ENCODE data around the gene CANX. TPM values are rescaled to one million over a fixed set of nuclear protein-coding genes. Genes with fewer than 3 reads are reported as not detected.
A peak's percentile ranks its signal among the peaks of the same experiment; 100 is the strongest.

CANX gene
- total and polyA plus RNA-seq, 9 of the 15 experiments (the other 6 are each of a cell fraction or from before 2014, with no cell fraction given) = 155 to 893 (median 589) TPM

DNA sequence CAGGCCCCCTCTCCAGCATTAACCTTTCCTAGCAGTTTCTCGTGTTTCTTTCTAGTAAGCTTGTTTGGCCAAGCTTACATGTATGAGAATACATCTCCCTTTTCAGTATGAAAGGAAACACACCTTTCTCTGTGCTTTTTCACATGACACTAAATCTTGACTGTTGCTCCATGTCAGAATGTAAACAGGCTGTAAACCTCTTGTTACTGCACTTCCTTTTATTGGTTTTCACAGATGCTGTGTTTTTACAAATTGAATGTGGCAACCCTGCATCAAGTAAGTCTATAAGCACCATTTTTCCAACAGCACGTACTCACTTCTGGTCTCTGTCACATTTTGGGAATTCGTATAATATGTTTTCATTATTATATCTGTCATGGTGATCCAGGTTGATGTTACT is 2.2 kb upstream of the CANX start:
- DNase-seq (ENCODE audit: extremely low read depth in 1 of 4, low spot score in 3 of 4) = no peak
- Histone ChIP-seq H3K4me2 (ENCODE audit: insufficient read depth, low read length) (no peak overlapping the region), H3K4me1 (replicated peaks in 1 of 2; ENCODE audit: control insufficient read depth in 2 of 2, insufficient read depth in 2 of 2, low read length in 2 of 2) (peaks cover 16 to 33% of the 10 kb centered on the region in 2 experiments), H4K20me1 (replicated peaks; ENCODE audit: control insufficient read depth, insufficient read depth, low read length) (peaks cover 5% of the 10 kb centered on the region; the same call in 1 of the 2 replicates), H2AFZ (ENCODE audit: low read depth, low read length) (no peak overlapping the region), H3K9me1 (ENCODE audit: control insufficient read depth, insufficient read depth, low read length) (no peaks in the 10 kb centered on the region), H3K27ac (ENCODE audit: extremely low read depth, low read depth, low read length) (peak overlapping the region; percentile 22; the same call in 1 of the 3 replicates), H3K9ac (ENCODE audit: insufficient read depth in 1 of 2, low read depth in 2 of 2, low read length in 2 of 2) (no peak overlapping the region), H3K27me3 (ENCODE audit: control insufficient read depth in 2 of 2, insufficient read depth in 2 of 2, low read length in 2 of 2) (no peaks in the 10 kb centered on the region), H3K79me2 (ENCODE audit: control insufficient read depth, insufficient read depth, low read length) (peaks cover 43% of the 10 kb centered on the region), H3K36me3 (ENCODE audit: control insufficient read depth, insufficient read depth, low read length) (peaks cover 7% of the 10 kb centered on the region; the same call in 2 of the 3 replicates), H3K9me3 (replicated peaks; ENCODE audit: control insufficient read depth, insufficient read depth, low read depth, low read length) (no peaks in the 10 kb centered on the region), H3K4me3 (no peak overlapping the region)
- no TSS peak for BruUV-seq (replicated peaks)
- no peak for FAIRE-seq
- ATAC-seq = no peak
- intact Hi-C loops (cut with micrococcal nuclease) (no loop called here), in situ Hi-C loops (cut with MboI) (no loop called here)
- POLR2A ChIA-PET = interaction anchor here (0.6 to 2.0 kb wide), 5 partner anchors 15 to 203 kb away, joined by 3 to 5 read pairs (median 4); partner anchors contain the start of gene HNRNPH1
- WGBS (ENCODE audit: insufficient coverage, low coverage, missing lambda C conversion rate) = 73% methylated on average over 3 of the region's 3 CpGs
- CTCF ChIA-PET (ENCODE audit: low intra/inter-chr PET ratio) = no interaction called here
- TF ChIP-seq HMGN3 (IDR thresholded peaks at IDR 0.05; ENCODE audit: borderline replicate concordance, extremely low read depth, insufficient read length, low read depth, low read length) (no peak), MEIS2 (IDR thresholded peaks at IDR 0.05; ENCODE audit: partially characterized antibody) (peak; percentile 59), CTBP1 (IDR thresholded peaks at IDR 0.05; ENCODE audit: borderline replicate concordance) (no peak), ZNF436 (CRISPR knock-in tag; IDR thresholded peaks at IDR 0.05) (no peak), NFRKB (IDR thresholded peaks at IDR 0.05; ENCODE audit: low read depth) (no peak), ETV6 (IDR thresholded peaks at IDR 0.05; ENCODE audit: borderline replicate concordance in 1 of 2, low read depth in 2 of 2, low read length in 1 of 2) (no peak), ETV6 (CRISPR knock-in tag; IDR thresholded peaks at IDR 0.05; ENCODE audit: borderline replicate concordance) (no peak), SIN3B (IDR thresholded peaks at IDR 0.05; ENCODE audit: low read depth) (no peak), CBFB (CRISPR knock-in tag; IDR thresholded peaks at IDR 0.05) (no peak), SPI1 (IDR thresholded peaks at IDR 0.05; ENCODE audit: borderline replicate concordance, low read depth, low read length) (0 out of 2 replicates have a peak, but pooled peaks have one; percentile 47), SREBF2 (CRISPR knock-in tag; IDR thresholded peaks at IDR 0.05) (no peak), PCBP1 (IDR thresholded peaks at IDR 0.05; ENCODE audit: low read depth, low read length, poor library complexity, severe bottlenecking) (no peak), FOXK2 (conservative IDR thresholded peaks at IDR 0.05 in 1 of 2, IDR thresholded peaks at IDR 0.05 in 1 of 2; ENCODE audit: low read depth in 2 of 2) (peak in 1 of 2 experiments; percentile 36; a peak in 1 of 4 replicates), RNF2 (IDR thresholded peaks at IDR 0.05) (no peak), NELFE (IDR thresholded peaks at IDR 0.05; ENCODE audit: insufficient read depth, insufficient read length) (no peak)
- TF ChIP-seq, protein P1, sequence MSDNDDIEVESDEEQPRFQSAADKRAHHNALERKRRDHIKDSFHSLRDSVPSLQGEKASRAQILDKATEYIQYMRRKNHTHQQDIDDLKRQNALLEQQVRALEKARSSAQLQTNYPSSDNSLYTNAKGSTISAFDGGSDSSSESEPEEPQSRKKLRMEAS (CRISPR knock-in tag; IDR thresholded peaks at IDR 0.05) = no peak
- TF ChIP-seq, protein P2, sequence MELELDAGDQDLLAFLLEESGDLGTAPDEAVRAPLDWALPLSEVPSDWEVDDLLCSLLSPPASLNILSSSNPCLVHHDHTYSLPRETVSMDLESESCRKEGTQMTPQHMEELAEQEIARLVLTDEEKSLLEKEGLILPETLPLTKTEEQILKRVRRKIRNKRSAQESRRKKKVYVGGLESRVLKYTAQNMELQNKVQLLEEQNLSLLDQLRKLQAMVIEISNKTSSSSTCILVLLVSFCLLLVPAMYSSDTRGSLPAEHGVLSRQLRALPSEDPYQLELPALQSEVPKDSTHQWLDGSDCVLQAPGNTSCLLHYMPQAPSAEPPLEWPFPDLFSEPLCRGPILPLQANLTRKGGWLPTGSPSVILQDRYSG (tag; conservative IDR thresholded peaks at IDR 0.05; ENCODE audit: low read depth) = no peak
- TF ChIP-seq, protein P3, sequence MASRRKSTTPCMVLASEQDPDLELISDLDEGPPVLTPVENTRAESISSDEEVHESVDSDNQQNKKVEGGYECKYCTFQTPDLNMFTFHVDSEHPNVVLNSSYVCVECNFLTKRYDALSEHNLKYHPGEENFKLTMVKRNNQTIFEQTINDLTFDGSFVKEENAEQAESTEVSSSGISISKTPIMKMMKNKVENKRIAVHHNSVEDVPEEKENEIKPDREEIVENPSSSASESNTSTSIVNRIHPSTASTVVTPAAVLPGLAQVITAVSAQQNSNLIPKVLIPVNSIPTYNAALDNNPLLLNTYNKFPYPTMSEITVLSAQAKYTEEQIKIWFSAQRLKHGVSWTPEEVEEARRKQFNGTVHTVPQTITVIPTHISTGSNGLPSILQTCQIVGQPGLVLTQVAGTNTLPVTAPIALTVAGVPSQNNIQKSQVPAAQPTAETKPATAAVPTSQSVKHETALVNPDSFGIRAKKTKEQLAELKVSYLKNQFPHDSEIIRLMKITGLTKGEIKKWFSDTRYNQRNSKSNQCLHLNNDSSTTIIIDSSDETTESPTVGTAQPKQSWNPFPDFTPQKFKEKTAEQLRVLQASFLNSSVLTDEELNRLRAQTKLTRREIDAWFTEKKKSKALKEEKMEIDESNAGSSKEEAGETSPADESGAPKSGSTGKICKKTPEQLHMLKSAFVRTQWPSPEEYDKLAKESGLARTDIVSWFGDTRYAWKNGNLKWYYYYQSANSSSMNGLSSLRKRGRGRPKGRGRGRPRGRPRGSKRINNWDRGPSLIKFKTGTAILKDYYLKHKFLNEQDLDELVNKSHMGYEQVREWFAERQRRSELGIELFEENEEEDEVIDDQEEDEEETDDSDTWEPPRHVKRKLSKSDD (conservative IDR thresholded peaks at IDR 0.05; ENCODE audit: low read length) = no peak
